GM23248 (cell line): ENCODE results near the gene RUNX1. TPM values are rescaled to one million over a fixed set of nuclear protein-coding genes. Genes with fewer than 3 reads are reported as not detected.

Source experiments
- DNase-seq: peaks from one replicate; pipeline ENCODE4 v3.0.0-alpha.2; 2015
- H2AFZ ChIP-seq: fragments of 200-600 bp; sonication (generic); 2 replicates; pipeline ENCODE4 v1.6.1; 2016; ENCODE audit warnings: antibody characterized with exemption
- H3F3A ChIP-seq: fragments of 200-600 bp; sonication (generic); 2 replicates; pipeline ENCODE4 v1.6.1; 2016; ENCODE audit warnings: mild to moderate bottlenecking, antibody characterized with exemption, mixed run types; ENCODE audit not compliant: insufficient read depth
- H3K27ac ChIP-seq: fragments of 200-600 bp; sonication (generic); 2 replicates; pipeline ENCODE4 v1.5.1; 2016; ENCODE audit warnings: mild to moderate bottlenecking
- H3K27me3 ChIP-seq: fragments of 200-600 bp; sonication (generic); replicated peaks from 2 replicates; pipeline ENCODE4 v1.6.1; 2016; ENCODE audit warnings: mild to moderate bottlenecking; ENCODE audit not compliant: insufficient read depth
- H3K36me3 ChIP-seq: fragments of 200-600 bp; sonication (generic); 2 replicates; pipeline ENCODE4 v1.6.1; 2016; ENCODE audit warnings: low read depth, mild to moderate bottlenecking
- H3K4me1 ChIP-seq: fragments of 200-600 bp; sonication (generic); 2 replicates; pipeline ENCODE4 v1.6.1; 2016; ENCODE audit warnings: mild to moderate bottlenecking; ENCODE audit not compliant: insufficient read depth
- H3K4me2 ChIP-seq: fragments of 200-600 bp; sonication (generic); one replicate; pipeline ENCODE4 v1.6.1; 2016; ENCODE audit warnings: mild to moderate bottlenecking; ENCODE audit not compliant: unreplicated experiment
- H3K4me3 ChIP-seq: fragments of 200-600 bp; sonication (generic); 2 replicates; pipeline ENCODE4 v1.5.1; 2016; ENCODE audit warnings: mild to moderate bottlenecking
- H3K79me2 ChIP-seq: fragments of 200-600 bp; sonication (generic); 2 replicates; pipeline ENCODE4 v1.6.1; 2016; ENCODE audit warnings: mild to moderate bottlenecking; ENCODE audit not compliant: insufficient read depth
- H3K9ac ChIP-seq: fragments of 200-600 bp; sonication (generic); 2 replicates; pipeline ENCODE4 v1.6.1; 2016; ENCODE audit warnings: mild to moderate bottlenecking
- H3K9me2 ChIP-seq: fragments of 200-600 bp; sonication (generic); 2 replicates; pipeline ENCODE4 v1.6.1; 2016; ENCODE audit warnings: mixed run types, mild to moderate bottlenecking, moderate library complexity; ENCODE audit not compliant: insufficient read depth
- H3K9me3 ChIP-seq: fragments of 200-600 bp; sonication (generic); one replicate; pipeline ENCODE4 v1.6.1; 2017; ENCODE audit warnings: low read depth
- H4K20me1 ChIP-seq: fragments of 200-600 bp; sonication (generic); 2 replicates; pipeline ENCODE4 v1.6.0; 2016; ENCODE audit not compliant: insufficient read depth
- EZH2 ChIP-seq: fragments of 200-600 bp; sonication (generic); IDR thresholded peaks from 2 replicates; pipeline ENCODE4 v1.6.1; 2018; ENCODE audit warnings: antibody characterized with exemption, mild to moderate bottlenecking; ENCODE audit not compliant: insufficient read depth, poor library complexity, severe bottlenecking
- EZH2phosphoT487 ChIP-seq: fragments of 200-600 bp; sonication (generic); IDR thresholded peaks from 2 replicates; pipeline ENCODE4 v1.6.1; 2018; ENCODE audit warnings: antibody characterized with exemption, moderate library complexity, mild to moderate bottlenecking, low read depth; ENCODE audit not compliant: insufficient read depth
- WGBS, 2 experiments: methylation state at CpG; one replicate each; pipeline ENCODE4 v1.1.6; 2015 to 2017; ENCODE audit warnings: low lambda C conversion rate in 2 of 2, low coverage in 1 of 2; ENCODE audit errors: missing lambda C conversion rate in 2 of 2; 5-methylcytosine and 5-hydroxymethylcytosine counted together
- in situ Hi-C: fragments of 300-500 bp; cut with MboI; formaldehyde crosslinking; loops from 2 replicates; pipeline ENCODE4 v1.15.0; 2020
- polyA plus RNA-seq: library from polyadenylated mRNA; unstranded; fragments of >200 nt; fragmentation: Nextera tagmentation; extraction: Ambion mirVana; gene quantifications from 2 replicates; pipeline ENCODE4 v1.2.1, GENCODE V29; 2016
- total RNA-seq: library from RNA; depleted of rRNA; stranded (reverse); fragments of >200 nt; shearing (Covaris generic); gene quantifications from 2 replicates; pipeline ENCODE4 v1.2.3, GENCODE V29; 2014

Gene RUNX1
- total and polyA plus RNA-seq, 2 experiments from 2014 or later = 21.3 to 32.6 TPM

DNA sequence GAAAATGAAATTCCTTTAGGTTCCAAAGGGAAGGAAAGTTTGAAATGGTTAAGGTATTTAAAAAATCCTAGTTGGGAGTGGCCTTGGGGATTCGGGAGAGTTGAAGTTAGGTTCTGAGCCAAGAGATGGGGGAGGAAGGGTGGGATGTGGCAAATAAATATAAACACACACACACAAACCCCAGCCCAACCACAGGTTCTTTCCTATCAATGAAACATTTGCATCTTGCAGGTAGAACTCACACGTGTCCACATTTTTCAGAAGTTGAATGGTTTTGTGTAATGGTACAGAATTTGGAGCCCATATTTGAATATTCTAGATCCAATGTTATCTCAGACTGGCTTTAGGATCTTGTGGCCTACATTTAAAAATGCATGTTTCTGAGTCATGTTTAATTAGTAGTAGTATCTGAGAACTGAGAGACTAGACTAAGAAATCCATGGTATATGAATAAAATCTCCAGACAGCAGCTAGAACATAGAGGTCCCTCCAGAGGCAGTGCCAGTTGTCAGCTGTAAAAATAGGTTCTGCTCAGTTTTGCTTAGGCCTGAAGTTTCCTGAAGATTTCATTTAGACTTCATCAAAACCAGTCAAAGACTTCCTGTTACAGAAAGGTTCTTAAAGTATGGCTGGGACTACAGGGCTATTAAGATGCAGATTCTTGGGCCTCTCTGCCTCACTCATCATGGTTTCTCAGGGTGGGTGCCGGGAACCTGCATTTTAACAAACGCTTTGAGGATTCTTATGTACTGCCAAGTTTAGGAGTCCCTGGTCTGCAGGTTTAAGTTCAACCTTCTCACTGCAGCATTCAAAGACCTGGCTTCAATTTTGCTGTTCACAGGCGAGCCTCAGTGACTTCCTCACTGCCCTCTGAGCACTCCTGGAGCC is 21.3 kb downstream of the RUNX1 start:
- H3K4me1 ChIP-seq = peaks cover 4% of the 10 kb centered on the region; the same call in 1 of the 2 replicates
- in situ Hi-C loops = loop anchor here (25.0 kb wide), 1 partner anchor 809 kb away; no protein-coding TSS in a partner anchor
- no peak for TF ChIP-seq EZH2phosphoT487
- TF ChIP-seq EZH2 = no peak
- H3K27me3 ChIP-seq = no peaks in the 10 kb centered on the region
- H2AFZ ChIP-seq = 0 out of 2 replicates have a peak overlapping the region, but pooled peaks have one; percentile 7
- H3F3A ChIP-seq = no peaks in the 10 kb centered on the region
- no peaks in the 10 kb centered on the region for H3K79me2 ChIP-seq
- H3K36me3 ChIP-seq = no peaks in the 10 kb centered on the region
- H3K4me2 ChIP-seq = no peak overlapping the region
- H3K9me2 ChIP-seq = no peaks in the 10 kb centered on the region
- H3K27ac ChIP-seq = no peak overlapping the region
- no peak overlapping the region for H3K4me3 ChIP-seq
- no peaks in the 10 kb centered on the region for H4K20me1 ChIP-seq
- peak; percentile 12 for DNase-seq
- H3K9ac ChIP-seq = no peak overlapping the region
- WGBS, 2 experiments = 86 to 90% methylated on average over 5 of the region's 5 CpGs
- H3K9me3 ChIP-seq = no peaks in the 10 kb centered on the region

DNA sequence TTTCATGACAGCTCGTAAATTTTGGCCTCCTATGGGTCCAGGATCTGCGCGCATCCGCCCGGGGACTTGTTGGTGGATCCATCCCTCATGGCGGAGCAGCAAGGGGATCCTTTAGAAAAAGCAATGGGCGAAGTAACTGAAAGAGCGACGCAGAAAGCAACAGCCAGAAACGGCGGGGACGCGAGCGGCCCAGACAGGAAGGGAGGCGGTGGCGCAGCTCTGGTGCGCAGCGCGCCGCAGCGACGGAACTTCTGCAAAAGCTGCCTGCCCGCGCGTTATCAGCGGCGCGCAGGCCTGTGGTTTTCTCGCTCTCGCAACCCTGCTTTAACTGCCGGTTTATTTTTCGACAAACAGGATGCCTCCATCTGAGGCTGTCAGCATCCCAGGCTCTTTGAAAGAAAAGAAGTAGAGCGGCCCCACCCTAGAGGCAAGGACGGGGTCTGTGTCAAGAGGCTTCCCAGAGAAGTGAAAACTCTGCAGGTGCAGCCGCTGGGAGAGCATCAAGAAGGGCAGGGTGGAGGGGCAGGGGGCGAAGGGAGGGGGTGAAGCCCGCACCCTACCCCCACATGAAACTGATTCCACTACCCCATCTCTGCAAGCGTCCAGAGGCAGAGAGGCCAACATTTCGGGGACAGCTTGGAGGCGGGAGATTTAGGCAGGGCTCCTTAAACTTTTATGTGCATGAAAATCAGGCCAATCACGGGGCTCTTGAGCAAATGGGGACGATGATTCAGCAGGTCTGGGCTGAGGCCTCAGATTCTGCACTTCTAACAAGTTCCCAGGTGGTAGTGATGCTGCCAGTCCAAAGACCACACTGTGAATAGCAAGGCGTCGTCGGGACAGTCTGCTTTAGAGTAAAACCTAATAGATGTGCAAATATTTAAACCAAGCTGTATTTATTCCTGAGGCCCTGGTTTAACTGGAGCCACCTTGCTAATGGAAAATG is 22.2 kb downstream of the RUNX1 start:
- DNase-seq = peak; percentile 18
- Histone ChIP-seq H3K36me3 (no peaks in the 10 kb centered on the region), H3K79me2 (no peaks in the 10 kb centered on the region), H3K9me2 (no peaks in the 10 kb centered on the region), H3K27me3 (no peaks in the 10 kb centered on the region), H3K9ac (no peak overlapping the region), H3K9me3 (no peaks in the 10 kb centered on the region), H4K20me1 (no peaks in the 10 kb centered on the region), H3K4me2 (no peak overlapping the region), H2AFZ (no peak overlapping the region), H3K27ac (no peak overlapping the region), H3F3A (no peaks in the 10 kb centered on the region), H3K4me1 (peaks cover 4% of the 10 kb centered on the region; the same call in 1 of the 2 replicates), H3K4me3 (no peak overlapping the region)
- WGBS, 2 experiments = 77 to 80% methylated on average over 44 to 45 of the region's 45 CpGs
- TF ChIP-seq EZH2phosphoT487 (no peak), EZH2 (no peak)
- in situ Hi-C loops = loop anchor here (25.0 kb wide), 1 partner anchor 810 kb away; no protein-coding TSS in a partner anchor

DNA sequence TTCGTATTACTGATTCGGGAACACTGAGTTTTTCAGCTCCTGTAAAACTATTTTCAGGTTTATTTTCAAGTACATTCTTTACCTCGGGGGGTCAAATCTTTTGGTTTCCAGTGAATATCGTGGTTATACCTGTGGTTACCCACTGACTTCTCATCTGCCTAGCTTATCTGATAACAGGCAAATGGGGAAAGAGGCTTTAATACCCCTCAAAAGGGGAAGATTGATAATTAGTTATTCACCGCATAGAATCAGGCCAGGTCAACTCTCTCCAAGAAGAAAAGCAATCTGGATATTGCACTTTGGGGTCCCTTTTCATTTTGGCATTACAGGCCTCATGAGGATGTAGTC is 23.0 kb downstream of the RUNX1 start:
- Histone ChIP-seq H3F3A (no peaks in the 10 kb centered on the region), H3K79me2 (no peaks in the 10 kb centered on the region), H3K9ac (no peak overlapping the region), H3K36me3 (no peaks in the 10 kb centered on the region), H4K20me1 (no peaks in the 10 kb centered on the region), H3K4me1 (peaks cover 4% of the 10 kb centered on the region; the same call in 1 of the 2 replicates), H3K4me2 (no peak overlapping the region), H2AFZ (no peak overlapping the region), H3K9me2 (no peaks in the 10 kb centered on the region), H3K4me3 (no peak overlapping the region), H3K27me3 (no peaks in the 10 kb centered on the region), H3K9me3 (no peaks in the 10 kb centered on the region), H3K27ac (no peak overlapping the region)
- no peak for DNase-seq
- in situ Hi-C loops = loop anchor here (25.0 kb wide), 1 partner anchor 811 kb away; no protein-coding TSS in a partner anchor
- TF ChIP-seq EZH2phosphoT487 = no peak
- TF ChIP-seq EZH2 = no peak
- 94 to 95% methylated on average over 5 of the region's 5 CpGs for WGBS, 2 experiments
